ENCODE measurements around the gene R3HDM1.

Gene R3HDM1

GRCh38 chr2:135657806-135658582, 126.7 kb downstream of the R3HDM1 start:
- Histone ChIP-seq H3K9me3 (no peaks in the 10 kb centered on the region), H3K36me3 (peaks cover 89% of the 10 kb centered on the region), H3K9ac (no peak overlapping the region), H3K4me1 (no peaks in the 10 kb centered on the region), H3K27ac (no peak overlapping the region), H3K27me3 (no peaks in the 10 kb centered on the region), H3K4me2 (no peak overlapping the region), H3K4me3 (no peak overlapping the region), H4K20me1 (no peaks in the 10 kb centered on the region)
- TF ChIP-seq Cebpa-rat (IDR thresholded peaks at IDR 0.05) = no peak

- Histone ChIP-seq H3K9me3 (no peaks in the 10 kb centered on the region), H3K4me2 (no peak overlapping the region), H3K4me1 (peaks cover 16% of the 10 kb centered on the region), H3K4me3 (no peak overlapping the region), H3K36me3 (peaks cover 80% of the 10 kb centered on the region), H4K20me1 (no peaks in the 10 kb centered on the region), H3K27ac (no peak overlapping the region), H3K9ac (no peak overlapping the region), H3K27me3 (no peaks in the 10 kb centered on the region)
- TF ChIP-seq Cebpa-rat (IDR thresholded peaks at IDR 0.05) = no peak
These were observed 130.8 kb downstream of the R3HDM1 start for GRCh38 chr2:135662088-135662487.

DNA sequence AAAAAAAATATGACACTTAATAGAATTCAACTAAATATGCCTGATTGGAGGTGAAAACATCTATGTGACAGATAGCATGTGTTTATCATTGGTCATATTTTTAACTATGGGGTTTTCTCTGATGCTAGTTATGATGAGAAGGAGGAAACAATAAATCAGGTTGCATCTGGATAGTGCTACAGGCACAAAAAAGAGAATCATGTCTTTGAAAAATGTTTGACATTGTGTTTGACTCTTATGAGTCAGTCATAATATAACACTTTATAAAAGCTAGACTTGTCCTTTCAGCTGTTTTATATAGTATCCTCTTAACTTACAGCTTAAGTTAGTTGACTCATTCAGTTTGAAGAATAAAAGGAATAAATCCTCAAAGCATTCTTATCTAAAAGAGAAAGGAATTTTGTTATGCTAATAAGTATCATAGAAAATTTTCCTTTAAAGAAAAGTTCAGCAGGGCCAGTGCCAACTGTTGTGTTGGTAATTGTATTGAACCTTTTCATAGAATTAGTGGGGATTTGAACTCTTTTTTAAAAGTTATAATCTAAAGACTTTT, 131.9 kb downstream of the R3HDM1 start:
- H3K27ac ChIP-seq = no peak overlapping the region
- no peak for TF ChIP-seq Cebpa-rat (IDR thresholded peaks at IDR 0.05)
- peaks cover 69% of the 10 kb centered on the region for H3K36me3 ChIP-seq
- H3K4me3 ChIP-seq = no peak overlapping the region
- H4K20me1 ChIP-seq = no peaks in the 10 kb centered on the region
- no peaks in the 10 kb centered on the region for H3K9me3 ChIP-seq
- peaks cover 23% of the 10 kb centered on the region for H3K4me1 ChIP-seq
- no peaks in the 10 kb centered on the region for H3K27me3 ChIP-seq
- H3K4me2 ChIP-seq = no peak overlapping the region
- H3K9ac ChIP-seq = no peak overlapping the region

- no peak overlapping the region for H3K9ac ChIP-seq
- H3K27me3 ChIP-seq = no peaks in the 10 kb centered on the region
- no peak overlapping the region for H3K4me3 ChIP-seq
- no peak overlapping the region for H3K27ac ChIP-seq
- TF ChIP-seq Cebpa-rat (IDR thresholded peaks at IDR 0.05) = no peak
- peaks cover 30% of the 10 kb centered on the region for H3K4me1 ChIP-seq
- no peaks in the 10 kb centered on the region for H4K20me1 ChIP-seq
- no peaks in the 10 kb centered on the region for H3K9me3 ChIP-seq
- peaks cover 67% of the 10 kb centered on the region for H3K36me3 ChIP-seq
- H3K4me2 ChIP-seq = no peak overlapping the region
These were observed 133.4 kb downstream of the R3HDM1 start for GRCh38 chr2:135664623-135665068.

DNA sequence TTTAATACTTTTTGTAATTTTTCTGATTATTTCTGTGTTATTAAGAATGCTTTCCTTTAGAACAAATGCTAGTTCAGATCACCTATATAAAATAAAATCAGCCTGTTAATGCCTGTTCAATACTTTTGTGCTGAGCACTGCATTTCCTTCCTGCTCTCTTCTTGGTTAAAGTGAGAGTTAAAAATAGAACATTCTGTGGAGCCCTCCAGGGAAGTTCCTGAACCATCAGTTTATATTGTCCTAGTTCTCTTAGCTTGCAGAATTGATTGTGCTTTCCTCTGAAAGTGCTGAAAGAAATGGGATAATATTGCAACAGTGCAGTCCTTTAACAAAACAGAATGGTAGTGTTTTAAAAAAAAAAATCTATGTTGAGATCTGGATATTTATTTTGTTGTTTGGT, 135.8 kb downstream of the R3HDM1 start:
- no peak for TF ChIP-seq Cebpa-rat (IDR thresholded peaks at IDR 0.05)
- Histone ChIP-seq H3K9me3 (no peaks in the 10 kb centered on the region), H3K27ac (no peak overlapping the region), H3K9ac (no peak overlapping the region), H3K27me3 (no peaks in the 10 kb centered on the region), H3K4me3 (no peak overlapping the region; the same call in 1 of the 2 replicates), H4K20me1 (no peaks in the 10 kb centered on the region), H3K4me1 (peaks cover 30% of the 10 kb centered on the region), H3K36me3 (peaks cover 66% of the 10 kb centered on the region), H3K4me2 (peak overlapping the region; percentile 62)

GRCh38 chr2:135674453-135674852, 143.2 kb downstream of the R3HDM1 start:
- TF ChIP-seq Cebpa-rat (IDR thresholded peaks at IDR 0.05) = no peak
- no peaks in the 10 kb centered on the region for H3K27me3 ChIP-seq
- no peak overlapping the region for H3K27ac ChIP-seq
- H3K9me3 ChIP-seq = no peaks in the 10 kb centered on the region
- no peak overlapping the region for H3K9ac ChIP-seq
- H3K4me1 ChIP-seq = no peaks in the 10 kb centered on the region
- no peak overlapping the region for H3K4me2 ChIP-seq
- H4K20me1 ChIP-seq = no peaks in the 10 kb centered on the region
- H3K4me3 ChIP-seq = no peak overlapping the region
- H3K36me3 ChIP-seq = peaks cover 81% of the 10 kb centered on the region

DNA sequence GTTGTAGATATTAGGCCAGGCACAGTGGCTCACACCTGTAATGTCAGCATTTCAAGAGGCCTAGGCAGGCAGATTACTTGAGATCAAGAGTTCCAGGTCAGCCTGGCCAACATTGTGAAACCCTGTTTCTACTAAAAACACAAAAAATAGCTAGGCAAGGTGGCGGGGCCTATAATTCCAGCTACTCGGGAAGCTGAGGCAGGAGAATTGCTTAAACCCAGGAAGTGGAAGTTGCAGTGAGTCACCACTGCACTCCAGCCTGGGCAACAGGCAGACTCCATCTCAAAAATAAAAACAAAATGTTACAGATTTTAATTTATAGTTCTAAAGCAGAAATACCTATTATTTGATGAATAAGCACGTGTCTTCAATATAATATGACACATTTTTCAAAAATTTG, 144.7 kb downstream of the R3HDM1 start:
- no peak overlapping the region for H3K9ac ChIP-seq
- no peaks in the 10 kb centered on the region for H3K27me3 ChIP-seq
- peaks cover 86% of the 10 kb centered on the region for H3K36me3 ChIP-seq
- H3K4me3 ChIP-seq = no peak overlapping the region
- no peaks in the 10 kb centered on the region for H3K4me1 ChIP-seq
- H4K20me1 ChIP-seq = no peaks in the 10 kb centered on the region
- no peak for TF ChIP-seq Cebpa-rat (IDR thresholded peaks at IDR 0.05)
- no peaks in the 10 kb centered on the region for H3K9me3 ChIP-seq
- H3K4me2 ChIP-seq = no peak overlapping the region
- no peak overlapping the region for H3K27ac ChIP-seq

DNA sequence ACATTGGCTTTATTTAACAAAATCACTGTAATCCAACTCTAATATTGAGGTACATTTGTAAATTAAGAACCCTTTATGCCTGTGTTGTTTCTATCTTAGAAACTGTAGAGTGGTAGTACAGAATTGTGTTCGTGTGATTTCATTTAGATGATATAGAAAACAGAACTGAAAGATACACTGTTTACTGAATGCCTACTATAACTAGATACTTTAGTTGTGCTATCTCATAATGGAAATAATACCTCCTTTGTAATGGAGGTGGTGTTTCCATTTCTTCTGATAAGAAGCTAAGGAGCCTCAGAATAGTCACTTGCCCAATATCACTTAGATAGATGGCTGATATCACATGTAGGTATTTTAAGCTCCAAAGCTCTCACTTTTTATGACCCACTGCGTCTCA, 147.8 kb downstream of the R3HDM1 start:
- Histone ChIP-seq H3K9me3 (no peaks in the 10 kb centered on the region), H3K4me2 (no peak overlapping the region), H3K9ac (no peak overlapping the region), H3K27me3 (no peaks in the 10 kb centered on the region), H4K20me1 (no peaks in the 10 kb centered on the region), H3K4me1 (no peaks in the 10 kb centered on the region), H3K4me3 (no peak overlapping the region), H3K36me3 (peaks cover 96% of the 10 kb centered on the region), H3K27ac (no peak overlapping the region)
- TF ChIP-seq Cebpa-rat (IDR thresholded peaks at IDR 0.05) = no peak

GRCh38 chr2:135685361-135685760, 154.1 kb downstream of the R3HDM1 start:
- Histone ChIP-seq H3K9ac (no peak overlapping the region), H4K20me1 (no peaks in the 10 kb centered on the region), H3K36me3 (peaks cover 79% of the 10 kb centered on the region), H3K4me1 (no peaks in the 10 kb centered on the region), H3K27me3 (no peaks in the 10 kb centered on the region), H3K9me3 (no peaks in the 10 kb centered on the region), H3K4me3 (no peak overlapping the region), H3K27ac (no peak overlapping the region), H3K4me2 (no peak overlapping the region)
- no peak for TF ChIP-seq Cebpa-rat (IDR thresholded peaks at IDR 0.05)

- Histone ChIP-seq H4K20me1 (no peaks in the 10 kb centered on the region), H3K36me3 (peaks cover 54% of the 10 kb centered on the region), H3K4me2 (no peak overlapping the region), H3K4me3 (no peak overlapping the region), H3K27ac (no peak overlapping the region), H3K27me3 (no peaks in the 10 kb centered on the region), H3K9me3 (no peaks in the 10 kb centered on the region), H3K4me1 (no peaks in the 10 kb centered on the region), H3K9ac (no peak overlapping the region)
- TF ChIP-seq Cebpa-rat (IDR thresholded peaks at IDR 0.05) = no peak
These were observed 157.7 kb downstream of the R3HDM1 start for GRCh38 chr2:135688978-135689377.
